Neuron (in vitro differentiated cells): Measurements from ENCODE around the gene UBE2D4.
"Not testable (repeated sequence)": the region's sequence is repeated elsewhere in the genome, so short reads cannot be mapped to it uniquely, and the experiment has no call there.

ENCODE experiments used
- H2AFZ ChIP-seq: one replicate; pipeline ENCODE4 v1.6.1; 2013; ENCODE audit warnings: low read depth, mild to moderate bottlenecking, inconsistent platforms, low read length, moderate library complexity
- H3K27me3 ChIP-seq: one replicate; pipeline ENCODE4 v1.6.1; 2013; ENCODE audit warnings: low read length; ENCODE audit not compliant: insufficient read depth
- H3K36me3 ChIP-seq: one replicate; pipeline ENCODE4 v1.6.1; 2013; ENCODE audit warnings: low read length; ENCODE audit not compliant: insufficient read depth
- H3K4me1 ChIP-seq: one replicate; pipeline ENCODE4 v1.6.1; 2013; ENCODE audit warnings: low read length; ENCODE audit not compliant: insufficient read depth
- H3K4me3 ChIP-seq: 2 replicates; pipeline ENCODE4 v1.5.1; 2013; ENCODE audit warnings: mild to moderate bottlenecking, low read length, moderate library complexity
- H3K9me3 ChIP-seq: one replicate; pipeline ENCODE4 v1.6.1; 2013; ENCODE audit warnings: low read length

UBE2D4 gene

GRCh38 chr7:43895847-43896415 is 30.3 kb upstream of the UBE2D4 start:
- Histone ChIP-seq H3K36me3 (no peaks in the 10 kb centered on the region), H3K4me3 (no peak overlapping the region), H3K4me1 (no peaks in the 10 kb centered on the region), H3K9me3 (no peaks in the 10 kb centered on the region), H3K27me3 (no peaks in the 10 kb centered on the region), H2AFZ (no peak overlapping the region)

GRCh38 chr7:43898571-43898970 is 27.7 kb upstream of the UBE2D4 start:
- not testable (repeated sequence) for H3K4me1 ChIP-seq, H3K4me3 ChIP-seq, H2AFZ ChIP-seq, H3K36me3 ChIP-seq, H3K27me3 ChIP-seq, H3K9me3 ChIP-seq

- no peaks in the 10 kb centered on the region for H3K27me3 ChIP-seq
- H3K36me3 ChIP-seq: no peaks in the 10 kb centered on the region
- no peak overlapping the region for H3K4me3 ChIP-seq
- peaks cover 10% of the 10 kb centered on the region for H3K4me1 ChIP-seq
- H3K9me3 ChIP-seq: no peaks in the 10 kb centered on the region
- no peak overlapping the region for H2AFZ ChIP-seq
Measured at GRCh38 chr7:43902542-43903054, 23.6 kb upstream of the UBE2D4 start.

- H3K4me3 ChIP-seq: no peak overlapping the region
- peaks cover 10% of the 10 kb centered on the region for H3K4me1 ChIP-seq
- H3K9me3 ChIP-seq: no peaks in the 10 kb centered on the region
- H2AFZ ChIP-seq: no peak overlapping the region
- H3K36me3 ChIP-seq: no peaks in the 10 kb centered on the region
- H3K27me3 ChIP-seq: no peaks in the 10 kb centered on the region
Measured at GRCh38 chr7:43904533-43905208, 21.6 kb upstream of the UBE2D4 start.

- no peaks in the 10 kb centered on the region for H3K36me3 ChIP-seq
- peak overlapping the region; percentile 77 for H3K4me3 ChIP-seq
- H2AFZ ChIP-seq: peak overlapping the region; percentile 8
- no peaks in the 10 kb centered on the region for H3K9me3 ChIP-seq
- H3K27me3 ChIP-seq: no peaks in the 10 kb centered on the region
- peaks cover 10% of the 10 kb centered on the region for H3K4me1 ChIP-seq
Measured at GRCh38 chr7:43905209-43905946, 20.9 kb upstream of the UBE2D4 start.

- H3K4me3 ChIP-seq: peak overlapping the region; percentile 77
- H3K4me1 ChIP-seq: peaks cover 10% of the 10 kb centered on the region
- peak overlapping the region; percentile 8 for H2AFZ ChIP-seq
- no peaks in the 10 kb centered on the region for H3K27me3 ChIP-seq
- H3K9me3 ChIP-seq: no peaks in the 10 kb centered on the region
- no peaks in the 10 kb centered on the region for H3K36me3 ChIP-seq
Measured at GRCh38 chr7:43905956-43906330, 20.3 kb upstream of the UBE2D4 start.

- H3K36me3 ChIP-seq: no peaks in the 10 kb centered on the region
- peak within 1 kb of the TSS; percentile 82 for H2AFZ ChIP-seq
- no peaks in the 10 kb centered on the region for H3K9me3 ChIP-seq
- peaks cover 10% of the 10 kb centered on the region for H3K4me1 ChIP-seq
- H3K4me3 ChIP-seq: peak within 1 kb of the TSS; percentile 77
- no peaks in the 10 kb centered on the region for H3K27me3 ChIP-seq
Measured at GRCh38 chr7:43906331-43907010, 19.8 kb upstream of the UBE2D4 start, which contains the start of gene URGCP. URGCP (minus strand) TSS chr7:43906596; CDS start chr7:43906575, 21 bp downstream.

GRCh38 chr7:43914795-43915194 is 11.4 kb upstream of the UBE2D4 start:
- no peaks in the 10 kb centered on the region for H3K36me3 ChIP-seq

GRCh38 chr7:43915907-43916306 is 10.3 kb upstream of the UBE2D4 start:
- peaks cover 3% of the 10 kb centered on the region for H3K4me1 ChIP-seq
- H2AFZ ChIP-seq: no peak overlapping the region
- peaks cover 7% of the 10 kb centered on the region for H3K9me3 ChIP-seq
- no peaks in the 10 kb centered on the region for H3K27me3 ChIP-seq
- H3K36me3 ChIP-seq: no peaks in the 10 kb centered on the region
- no peak overlapping the region for H3K4me3 ChIP-seq

More at GRCh38 chr7:43914795-43915194, 11.4 kb upstream of the UBE2D4 start:
- Histone ChIP-seq H3K4me1 (peaks cover 3% of the 10 kb centered on the region), H3K27me3 (no peaks in the 10 kb centered on the region), H3K4me3 (no peak overlapping the region), H3K9me3 (peaks cover 7% of the 10 kb centered on the region), H2AFZ (no peak overlapping the region)

- H3K9me3 ChIP-seq: peaks cover 3% of the 10 kb centered on the region
- H3K36me3 ChIP-seq: no peaks in the 10 kb centered on the region
- no peak overlapping the region for H2AFZ ChIP-seq
- H3K4me3 ChIP-seq: no peak overlapping the region
- no peaks in the 10 kb centered on the region for H3K27me3 ChIP-seq
- peaks cover 3% of the 10 kb centered on the region for H3K4me1 ChIP-seq
Measured at GRCh38 chr7:43921423-43921822, 4.8 kb upstream of the UBE2D4 start.

- H3K9me3 ChIP-seq: peaks cover 3% of the 10 kb centered on the region
- H3K27me3 ChIP-seq: no peaks in the 10 kb centered on the region
- no peaks in the 10 kb centered on the region for H3K36me3 ChIP-seq
- H3K4me1 ChIP-seq: peaks cover 7% of the 10 kb centered on the region
- no peak overlapping the region for H3K4me3 ChIP-seq
- no peak overlapping the region for H2AFZ ChIP-seq
Measured at GRCh38 chr7:43922726-43923125, 3.5 kb upstream of the UBE2D4 start.

GRCh38 chr7:43926798-43927123 is 525 bp downstream of the UBE2D4 start:
- Histone ChIP-seq H3K36me3 (no peaks in the 10 kb centered on the region), H2AFZ (peak overlapping the region; percentile 98), H3K4me1 (peaks cover 7% of the 10 kb centered on the region), H3K9me3 (peaks cover 2% of the 10 kb centered on the region), H3K27me3 (no peaks in the 10 kb centered on the region), H3K4me3 (peak overlapping the region; percentile 68)

- H3K4me3 ChIP-seq: no peak overlapping the region
- no peaks in the 10 kb centered on the region for H3K27me3 ChIP-seq
- H3K36me3 ChIP-seq: no peaks in the 10 kb centered on the region
- peaks cover 7% of the 10 kb centered on the region for H3K4me1 ChIP-seq
- H2AFZ ChIP-seq: no peak overlapping the region
- H3K9me3 ChIP-seq: peaks cover 2% of the 10 kb centered on the region
Measured at GRCh38 chr7:43927810-43928209, 1.6 kb downstream of the UBE2D4 start.
